ENCODE results near the gene ITPKB.

GRCh38 chr1:226589008-226589733, 149.9 kb downstream of the ITPKB start:
- TF ChIP-seq CTCF (IDR thresholded peaks at IDR 0.05), result no peak
- TF ChIP-seq POLR2A (IDR thresholded peaks at IDR 0.05), result no peak
